GM12874 (cell line): ENCODE measurements around the gene MMP15.

Source experiments
- CTCF ChIP-seq: IDR thresholded peaks from 2 replicates; pipeline ENCODE4 v1.5.1; 2011; ENCODE audit warnings: low read depth, mild to moderate bottlenecking, control low read depth, low read length, moderate library complexity; ENCODE audit not compliant: insufficient read depth

The MMP15 gene

GRCh38 chr16:58084635-58085034, 59.1 kb downstream of the MMP15 start:
- TF ChIP-seq CTCF, result no peak

- TF ChIP-seq CTCF, result no peak
Measured at GRCh38 chr16:58085171-58085570, 59.6 kb downstream of the MMP15 start.

GRCh38 chr16:58085584-58086251, 60.2 kb downstream of the MMP15 start:
- no peak for TF ChIP-seq CTCF

GRCh38 chr16:58086381-58087208, 61.0 kb downstream of the MMP15 start:
- TF ChIP-seq CTCF, result no peak

- no peak for TF ChIP-seq CTCF
Measured at GRCh38 chr16:58087209-58087913, 61.8 kb downstream of the MMP15 start.

- TF ChIP-seq CTCF, result no peak
Measured at GRCh38 chr16:58088091-58088490, 62.5 kb downstream of the MMP15 start.

GRCh38 chr16:58094026-58094425, 68.5 kb downstream of the MMP15 start:
- no peak for TF ChIP-seq CTCF
